ENCODE results near the gene BTC. TPM values are rescaled to one million over a fixed set of nuclear protein-coding genes. Genes with fewer than 3 reads are reported as not detected.
"Not testable (repeated sequence)": the region's sequence is repeated elsewhere in the genome, so short reads cannot be mapped to it uniquely, and the experiment has no call there.

The BTC gene
- 1 to 10 TPM; 1.4 to 3.7 TPM for total RNA-seq
- polyA plus RNA-seq (ENCODE audit: insufficient read length in 2 of 2): under 1 TPM; 0.51 to 0.84 TPM
- long read RNA-seq, donor 1: 0 reads
- long read RNA-seq, donor 2: 0 reads
- long read RNA-seq, donor 3: 0 reads
- long read RNA-seq, donor 4, partial matches to known transcripts: 0 of 2 reads
- long read RNA-seq, donor 4, other reads (novel, unspliced or antisense): 0 of 2 reads

- no peaks in the 10 kb centered on the region for H3K36me3 ChIP-seq (ENCODE audit: control insufficient read depth, insufficient read depth, low read length)
- no peaks in the 10 kb centered on the region for H3K9me3 ChIP-seq (ENCODE audit: control insufficient read depth, insufficient read depth, low read length)
- 2% methylated on average over 14 of the region's 24 CpGs for WGBS (ENCODE audit: insufficient coverage)
- H3K27ac ChIP-seq (ENCODE audit: low read depth, low read length): no peak within 1 kb of the TSS
- peak within 1 kb of the TSS; percentile 63 for H3K4me3 ChIP-seq (ENCODE audit: low read depth, low read length)
- peaks cover 14% of the 10 kb centered on the region for H3K4me1 ChIP-seq (ENCODE audit: control insufficient read depth, insufficient read depth, low read length)
- DNase-seq (ENCODE audit: low read depth in 4 of 6, low spot score in 6 of 6): peak in 4 of 6 donors; percentile 2 to 50 (median 20)
- peaks cover 2% of the 10 kb centered on the region for H3K27me3 ChIP-seq (ENCODE audit: control insufficient read depth, insufficient read depth, low read length)
These were observed at the start of gene BTC for GRCh38 chr4:74794382-74795010. Gene BTC (minus strand): TSS chr4:74794523. CDS start chr4:74794325, 198 bp downstream.

DNA sequence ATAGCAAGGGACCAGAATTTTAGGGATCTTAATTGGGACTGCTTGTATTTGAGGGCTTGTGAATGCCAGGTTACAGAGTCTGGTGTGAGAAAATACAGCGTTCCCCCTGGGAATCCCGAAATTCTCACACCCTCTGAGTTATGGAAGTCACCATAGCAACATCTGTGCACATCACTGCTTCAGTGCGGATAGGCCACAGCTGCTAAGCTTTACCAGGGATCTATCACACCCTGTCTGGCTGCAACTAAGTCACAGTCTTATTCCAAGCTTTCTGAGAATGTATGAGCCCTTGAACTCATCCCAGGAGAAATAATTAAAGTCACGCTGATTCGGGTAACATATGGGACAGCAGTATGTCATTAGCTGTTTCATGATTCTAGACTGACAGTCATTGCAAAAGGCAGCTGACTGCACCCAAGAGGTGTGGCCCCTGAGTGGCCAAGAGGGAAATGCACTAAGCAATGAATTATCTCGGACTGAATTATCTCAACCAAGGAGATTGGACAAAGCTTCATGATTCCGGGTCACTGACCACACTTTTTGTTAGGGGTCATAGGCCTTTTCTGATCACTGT, 46.7 kb upstream of the BTC start:
- DNase-seq (ENCODE audit: low read depth in 4 of 6, low spot score in 6 of 6): peak in 4 of 6 donors; percentile 4 to 75 (median 14)
- WGBS (ENCODE audit: insufficient coverage): 66% methylated on average over 3 of the region's 7 CpGs
- Histone ChIP-seq H3K9me3 (ENCODE audit: control insufficient read depth, insufficient read depth, low read length) (no peaks in the 10 kb centered on the region), H3K4me1 (ENCODE audit: control insufficient read depth, insufficient read depth, low read length) (no peaks in the 10 kb centered on the region), H3K27me3 (ENCODE audit: control insufficient read depth, insufficient read depth, low read length) (no peaks in the 10 kb centered on the region), H3K4me3 (ENCODE audit: low read depth, low read length) (no peak overlapping the region), H3K36me3 (ENCODE audit: control insufficient read depth, insufficient read depth, low read length) (no peaks in the 10 kb centered on the region), H3K27ac (ENCODE audit: low read depth, low read length) (no peak overlapping the region)

DNA sequence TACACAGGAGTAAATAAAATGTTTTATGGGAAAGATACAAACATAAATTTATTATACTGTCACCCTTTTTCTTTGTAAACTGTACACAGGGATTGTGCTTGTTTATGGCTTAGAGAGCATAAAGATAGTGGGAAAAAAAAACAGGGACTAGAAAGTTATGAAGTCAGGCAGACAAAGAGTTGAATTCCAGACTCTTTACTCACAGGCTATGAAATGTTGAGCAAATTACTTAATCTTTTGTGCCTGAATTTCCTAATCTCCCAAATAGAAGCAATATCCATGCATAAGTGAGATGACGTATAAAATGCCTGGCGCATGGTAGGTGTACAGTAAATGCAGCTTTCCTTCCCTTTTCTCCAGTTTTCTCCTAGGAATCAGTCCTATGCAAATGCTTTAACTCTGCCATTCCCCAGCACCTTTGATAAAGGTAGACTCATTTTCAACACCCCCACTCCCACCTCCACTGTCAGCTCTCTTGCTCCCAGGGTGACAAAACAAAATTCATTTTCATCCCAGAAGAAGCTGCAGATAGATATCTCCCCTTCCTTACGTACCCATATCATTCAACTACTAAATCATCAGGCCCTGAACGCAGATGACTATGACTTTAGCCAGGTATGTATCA, 44.5 kb upstream of the BTC start:
- WGBS (ENCODE audit: insufficient coverage): 100% methylated on average over 2 of the region's 4 CpGs
- Histone ChIP-seq H3K27me3 (ENCODE audit: control insufficient read depth, insufficient read depth, low read length) (no peaks in the 10 kb centered on the region), H3K27ac (ENCODE audit: low read depth, low read length) (no peak overlapping the region), H3K9me3 (ENCODE audit: control insufficient read depth, insufficient read depth, low read length) (no peaks in the 10 kb centered on the region), H3K4me3 (ENCODE audit: low read depth, low read length) (no peak overlapping the region), H3K4me1 (ENCODE audit: control insufficient read depth, insufficient read depth, low read length) (no peaks in the 10 kb centered on the region), H3K36me3 (ENCODE audit: control insufficient read depth, insufficient read depth, low read length) (no peaks in the 10 kb centered on the region)
- no peak for DNase-seq (ENCODE audit: low read depth in 4 of 6, low spot score in 6 of 6)

- WGBS (ENCODE audit: insufficient coverage): 100% methylated on average over 1 of the region's 1 CpG
- Histone ChIP-seq H3K4me1 (ENCODE audit: control insufficient read depth, insufficient read depth, low read length) (no peaks in the 10 kb centered on the region), H3K27me3 (ENCODE audit: control insufficient read depth, insufficient read depth, low read length) (no peaks in the 10 kb centered on the region)
These were observed 36.6 kb upstream of the BTC start for GRCh38 chr4:74830928-74831327.

DNA sequence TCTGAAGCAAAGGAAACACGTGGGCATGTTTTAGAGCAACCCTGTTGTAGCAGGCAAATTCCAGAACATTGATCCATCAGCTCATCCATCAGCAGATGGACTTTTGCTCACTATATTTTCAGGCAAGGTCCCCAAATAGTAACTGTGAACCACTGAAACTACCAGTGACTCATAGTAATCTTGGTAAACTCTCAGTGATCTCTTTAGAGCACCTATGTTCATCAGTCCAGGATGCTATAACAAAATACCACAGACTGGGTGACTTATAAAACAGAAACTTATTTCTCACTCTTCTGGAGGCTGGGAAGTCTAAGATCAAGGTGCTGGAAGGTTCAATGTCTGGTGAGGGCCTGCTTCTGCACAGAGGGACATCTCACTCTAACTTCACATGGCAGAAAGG, 28.9 kb upstream of the BTC start:
- Histone ChIP-seq H3K27me3 (ENCODE audit: control insufficient read depth, insufficient read depth, low read length) (no peaks in the 10 kb centered on the region), H3K4me1 (ENCODE audit: control insufficient read depth, insufficient read depth, low read length) (no peaks in the 10 kb centered on the region), H3K9me3 (ENCODE audit: control insufficient read depth, insufficient read depth, low read length) (no peaks in the 10 kb centered on the region), H3K4me3 (ENCODE audit: low read depth, low read length) (no peak overlapping the region), H3K36me3 (ENCODE audit: control insufficient read depth, insufficient read depth, low read length) (no peaks in the 10 kb centered on the region), H3K27ac (ENCODE audit: low read depth, low read length) (no peak overlapping the region)
- WGBS (ENCODE audit: insufficient coverage): 13% methylated on average over 1 of the region's 1 CpG
- no peak for DNase-seq (ENCODE audit: low read depth in 4 of 6, low spot score in 6 of 6)

More at GRCh38 chr4:74830928-74831327, 36.6 kb upstream of the BTC start:
- no peaks in the 10 kb centered on the region for H3K9me3 ChIP-seq (ENCODE audit: control insufficient read depth, insufficient read depth, low read length)
- no peak overlapping the region for H3K27ac ChIP-seq (ENCODE audit: low read depth, low read length)
- H3K4me3 ChIP-seq (ENCODE audit: low read depth, low read length): no peak overlapping the region
- no peaks in the 10 kb centered on the region for H3K36me3 ChIP-seq (ENCODE audit: control insufficient read depth, insufficient read depth, low read length)
- DNase-seq (ENCODE audit: low read depth in 4 of 6, low spot score in 6 of 6): no peak

GRCh38 chr4:74822603-74823002, 28.3 kb upstream of the BTC start:
- H3K27me3 ChIP-seq (ENCODE audit: control insufficient read depth, insufficient read depth, low read length): no peaks in the 10 kb centered on the region
- H3K27ac ChIP-seq (ENCODE audit: low read depth, low read length): no peak overlapping the region
- no peak overlapping the region for H3K4me3 ChIP-seq (ENCODE audit: low read depth, low read length)
- H3K9me3 ChIP-seq (ENCODE audit: control insufficient read depth, insufficient read depth, low read length): no peaks in the 10 kb centered on the region
- no peak for DNase-seq (ENCODE audit: low read depth in 4 of 6, low spot score in 6 of 6)
- no peaks in the 10 kb centered on the region for H3K36me3 ChIP-seq (ENCODE audit: control insufficient read depth, insufficient read depth, low read length)
- no CpG with 5 or more reads among the region's 2 CpGs for WGBS (ENCODE audit: insufficient coverage)
- no peaks in the 10 kb centered on the region for H3K4me1 ChIP-seq (ENCODE audit: control insufficient read depth, insufficient read depth, low read length)

DNA sequence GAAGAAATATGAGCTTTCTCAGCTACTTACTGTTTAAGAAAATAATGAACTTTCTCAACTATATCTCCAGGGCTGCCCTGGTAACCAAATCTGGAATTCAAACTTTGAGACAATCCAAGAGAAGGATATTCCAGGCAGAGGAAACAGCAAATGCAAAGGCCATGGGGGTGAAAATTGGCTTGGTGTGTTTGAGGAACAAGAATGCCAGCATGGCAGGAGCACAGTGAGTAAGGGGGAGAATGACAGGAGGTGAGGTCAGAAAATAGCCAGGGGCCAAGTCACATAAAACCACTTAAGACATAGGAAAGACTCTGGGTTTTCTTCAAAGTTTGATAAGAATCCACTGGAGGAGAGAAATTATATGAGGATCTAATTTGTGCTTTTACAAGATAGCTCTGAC, 27.2 kb upstream of the BTC start:
- Histone ChIP-seq H3K27me3 (ENCODE audit: control insufficient read depth, insufficient read depth, low read length) (no peaks in the 10 kb centered on the region), H3K4me1 (ENCODE audit: control insufficient read depth, insufficient read depth, low read length) (no peaks in the 10 kb centered on the region), H3K9me3 (ENCODE audit: control insufficient read depth, insufficient read depth, low read length) (no peaks in the 10 kb centered on the region), H3K27ac (ENCODE audit: low read depth, low read length) (no peak overlapping the region), H3K36me3 (ENCODE audit: control insufficient read depth, insufficient read depth, low read length) (no peaks in the 10 kb centered on the region), H3K4me3 (ENCODE audit: low read depth, low read length) (no peak overlapping the region)
- DNase-seq (ENCODE audit: low read depth in 4 of 6, low spot score in 6 of 6): no peak

DNA sequence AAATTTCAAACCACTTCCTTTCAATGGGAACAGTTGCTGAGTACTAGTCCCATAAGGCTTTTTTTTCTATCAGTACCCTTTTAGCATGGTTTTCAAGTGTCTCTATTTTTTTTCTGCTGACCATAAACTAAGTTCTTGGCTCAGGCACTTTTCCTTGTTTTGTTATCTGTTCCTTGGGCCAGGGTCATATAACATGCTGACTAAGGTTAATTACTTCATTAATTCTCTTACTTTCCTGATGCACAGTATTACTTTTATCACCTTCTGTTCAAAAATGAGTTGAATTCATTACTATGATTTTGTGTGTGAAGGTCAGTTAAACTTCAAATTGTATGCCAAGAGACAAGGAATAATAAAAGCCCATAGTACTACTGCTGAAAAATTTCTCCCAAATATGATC, 19.7 kb upstream of the BTC start:
- Histone ChIP-seq H3K9me3 (ENCODE audit: control insufficient read depth, insufficient read depth, low read length) (no peaks in the 10 kb centered on the region), H3K36me3 (ENCODE audit: control insufficient read depth, insufficient read depth, low read length) (no peaks in the 10 kb centered on the region), H3K4me1 (ENCODE audit: control insufficient read depth, insufficient read depth, low read length) (no peaks in the 10 kb centered on the region), H3K27me3 (ENCODE audit: control insufficient read depth, insufficient read depth, low read length) (no peaks in the 10 kb centered on the region), H3K27ac (ENCODE audit: low read depth, low read length) (no peak overlapping the region), H3K4me3 (ENCODE audit: low read depth, low read length) (no peak overlapping the region)
- DNase-seq (ENCODE audit: low read depth in 4 of 6, low spot score in 6 of 6): no peak

DNA sequence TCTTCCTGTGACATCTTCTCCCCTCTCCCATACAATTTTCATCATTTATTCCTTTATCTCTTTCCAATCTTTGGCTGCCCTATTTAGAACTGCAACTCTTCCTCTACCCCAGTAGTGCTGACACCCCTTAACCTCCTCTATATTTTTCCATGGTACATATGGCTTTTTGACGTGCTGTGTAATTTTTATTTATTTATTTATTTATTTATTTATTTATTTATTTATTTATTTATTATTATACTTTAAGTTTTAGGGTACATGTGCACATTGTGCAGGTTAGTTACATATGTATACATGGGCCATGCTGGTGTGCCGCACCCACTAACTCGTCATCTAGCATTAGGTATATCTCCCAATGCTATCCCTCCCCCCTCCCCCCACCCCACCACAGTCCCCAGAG, 17.7 kb upstream of the BTC start:
- H3K27me3 ChIP-seq (ENCODE audit: control insufficient read depth, insufficient read depth, low read length); H3K27ac ChIP-seq (ENCODE audit: low read depth, low read length); H3K9me3 ChIP-seq (ENCODE audit: control insufficient read depth, insufficient read depth, low read length); DNase-seq (ENCODE audit: low read depth in 4 of 6, low spot score in 6 of 6); H3K36me3 ChIP-seq (ENCODE audit: control insufficient read depth, insufficient read depth, low read length); H3K4me1 ChIP-seq (ENCODE audit: control insufficient read depth, insufficient read depth, low read length); H3K4me3 ChIP-seq (ENCODE audit: low read depth, low read length): not testable (repeated sequence)
- no CpG with 5 or more reads among the region's 3 CpGs for WGBS (ENCODE audit: insufficient coverage)

- DNase-seq (ENCODE audit: low read depth in 4 of 6, low spot score in 6 of 6): no peak
- H3K4me3 ChIP-seq (ENCODE audit: low read depth, low read length): no peak overlapping the region
- no peaks in the 10 kb centered on the region for H3K4me1 ChIP-seq (ENCODE audit: control insufficient read depth, insufficient read depth, low read length)
- WGBS (ENCODE audit: insufficient coverage): 100% methylated on average over 2 of the region's 2 CpGs
- H3K27me3 ChIP-seq (ENCODE audit: control insufficient read depth, insufficient read depth, low read length): no peaks in the 10 kb centered on the region
- H3K36me3 ChIP-seq (ENCODE audit: control insufficient read depth, insufficient read depth, low read length): no peaks in the 10 kb centered on the region
- H3K27ac ChIP-seq (ENCODE audit: low read depth, low read length): no peak overlapping the region
- no peaks in the 10 kb centered on the region for H3K9me3 ChIP-seq (ENCODE audit: control insufficient read depth, insufficient read depth, low read length)
These were observed 11.3 kb upstream of the BTC start for GRCh38 chr4:74805601-74806000.
